IMR-90 (cell line): ENCODE measurements around the gene SH3GL2. TPM values are rescaled to one million over a fixed set of nuclear protein-coding genes. Genes with fewer than 3 reads are reported as not detected.

Source experiments
- ATAC-seq: fragments of 200-7000 bp; cut with Tn5 transposase; 2 replicates; pipeline ENCODE4 v1.9.1; 2020; ENCODE audit warnings: low read depth, mild to moderate bottlenecking, moderate library complexity
- BruUV-seq: library from RNA; stranded (reverse); fragments of 400-500 nt; replicated peaks from 2 replicates; lab custom pipeline; 2021; lab: Mats Ljungman, UMichigan
- CTCF ChIA-PET: fragments of 300-600 bp; formaldehyde crosslinking; extraction: SDS; loops from one replicate; lab custom pipeline; 2021; ENCODE audit warnings: antibody characterized with exemption; lab: Yijun Ruan, JAX
- POLR2A ChIA-PET: fragments of 300-600 bp; sonication (Branson Sonifier 250); formaldehyde crosslinking; loops from one replicate; lab custom pipeline; 2022; ENCODE audit warnings: antibody characterized with exemption; ENCODE audit not compliant: unreplicated experiment; lab: Charles Lee
- DNase-seq: peaks from one replicate; pipeline ENCODE4 v3.0.0; 2013
- H2AFZ ChIP-seq: replicated peaks from 2 replicates; pipeline ENCODE3; 2013; ENCODE audit warnings: low read length, mild to moderate bottlenecking; ENCODE audit not compliant: poor library complexity
- H2AK5ac ChIP-seq: 2 replicates; pipeline ENCODE4 v1.6.1; 2013; ENCODE audit warnings: low read depth, low read length, inconsistent platforms
- H2AK9ac ChIP-seq: replicated peaks from 2 replicates; pipeline ENCODE3; 2013; ENCODE audit warnings: mild to moderate bottlenecking, low read depth, low read length, moderate library complexity; ENCODE audit not compliant: poor library complexity
- H2BK120ac ChIP-seq: 2 replicates; pipeline ENCODE4 v1.6.1; 2013; ENCODE audit warnings: low read depth, low read length, inconsistent platforms
- H2BK15ac ChIP-seq: 3 replicates; pipeline ENCODE4 v1.6.1; 2013; ENCODE audit warnings: low read depth, low read length, inconsistent platforms
- H2BK20ac ChIP-seq: 2 replicates; pipeline ENCODE4 v1.6.1; 2013; ENCODE audit warnings: low read depth, mild to moderate bottlenecking, inconsistent platforms, low read length, moderate library complexity
- H2BK5ac ChIP-seq: 2 replicates; pipeline ENCODE4 v1.6.1; 2013; ENCODE audit warnings: mild to moderate bottlenecking, low read depth, low read length, inconsistent platforms; ENCODE audit not compliant: poor library complexity, severe bottlenecking
- H3K14ac ChIP-seq: replicated peaks from 2 replicates; pipeline ENCODE4 v1.6.1; 2013; ENCODE audit warnings: low read depth, low read length, inconsistent platforms
- H3K18ac ChIP-seq: 2 replicates; pipeline ENCODE4 v1.6.1; 2013; ENCODE audit warnings: low read depth, low read length, control low read depth
- H3K23ac ChIP-seq: 2 replicates; pipeline ENCODE4 v1.6.1; 2013; ENCODE audit warnings: low read depth, low read length, inconsistent platforms
- H3K27ac ChIP-seq: 2 replicates; pipeline ENCODE4 v1.5.1; 2013; ENCODE audit warnings: mild to moderate bottlenecking, control low read depth, low read length; ENCODE audit not compliant: insufficient read depth
- H3K27me3 ChIP-seq: 2 replicates; pipeline ENCODE4 v1.6.1; 2013; ENCODE audit warnings: low read length; ENCODE audit not compliant: control insufficient read depth, insufficient read depth
- H3K36me3 ChIP-seq: 2 replicates; pipeline ENCODE4 v1.6.1; 2013; ENCODE audit warnings: low read length, mixed read lengths; ENCODE audit not compliant: control insufficient read depth, insufficient read depth
- H3K4ac ChIP-seq: 2 replicates; pipeline ENCODE4 v1.6.1; 2013; ENCODE audit warnings: low read depth, low read length, inconsistent platforms
- H3K4me1 ChIP-seq: 2 replicates; pipeline ENCODE4 v1.6.1; 2013; ENCODE audit warnings: low read length, mixed read lengths; ENCODE audit not compliant: control insufficient read depth, insufficient read depth
- H3K4me2 ChIP-seq: 2 replicates; pipeline ENCODE4 v1.6.1; 2013; ENCODE audit warnings: low read depth, mild to moderate bottlenecking, control low read depth, low read length, moderate library complexity
- H3K4me3 ChIP-seq: 2 replicates; pipeline ENCODE4 v1.5.1; 2013; ENCODE audit warnings: low read depth, mild to moderate bottlenecking, control low read depth, low read length, moderate library complexity; ENCODE audit not compliant: insufficient read depth
- H3K56ac ChIP-seq: 2 replicates; pipeline ENCODE4 v1.6.1; 2013; ENCODE audit warnings: low read length, inconsistent platforms; ENCODE audit not compliant: insufficient read depth; ENCODE audit errors: extremely low read depth
- H3K79me1 ChIP-seq, 2 experiments: 2 replicates each; pipeline ENCODE4 v1.6.1; 2013; ENCODE audit warnings: low read length in 2 of 2, inconsistent platforms in 1 of 2, low read depth in 1 of 2
- H3K9ac ChIP-seq: 2 replicates; pipeline ENCODE4 v1.6.1; 2013; ENCODE audit warnings: low read depth, low read length, control low read depth
- H3K9me1 ChIP-seq: 2 replicates; pipeline ENCODE4 v1.6.1; 2013; ENCODE audit warnings: low read length, inconsistent platforms; ENCODE audit not compliant: insufficient read depth
- H3K9me3 ChIP-seq: 2 replicates; pipeline ENCODE4 v1.6.1; 2013; ENCODE audit warnings: low read length; ENCODE audit not compliant: control insufficient read depth, insufficient read depth
- H4K20me1 ChIP-seq: 2 replicates; pipeline ENCODE4 v1.6.1; 2013; ENCODE audit warnings: low read length, inconsistent platforms; ENCODE audit not compliant: insufficient read depth
- H4K5ac ChIP-seq: 2 replicates; pipeline ENCODE4 v1.6.1; 2013; ENCODE audit warnings: mild to moderate bottlenecking, low read depth, low read length, control low read depth
- H4K8ac ChIP-seq, 2 experiments: 2 replicates each; pipeline ENCODE4 v1.6.1; 2013; ENCODE audit warnings: low read depth in 2 of 2, low read length in 2 of 2, control low read depth in 1 of 2, inconsistent platforms in 1 of 2
- H4K91ac ChIP-seq: 2 replicates; pipeline ENCODE4 v1.6.1; 2013; ENCODE audit warnings: low read depth, low read length, inconsistent platforms; ENCODE audit not compliant: insufficient read depth
- BHLHE40 ChIP-seq: fragments of 150-350 bp; IDR thresholded peaks from 2 replicates; pipeline ENCODE4 v1.6.1; 2016; ENCODE audit warnings: mild to moderate bottlenecking, low read depth, low read length
- CEBPB ChIP-seq: IDR thresholded peaks from 2 replicates; pipeline ENCODE4 v1.6.1; 2012; ENCODE audit warnings: low read depth, low read length, improper control_type of control experiment
- CHD1 ChIP-seq: IDR thresholded peaks from 2 replicates; pipeline ENCODE4 v1.6.1; 2012; ENCODE audit warnings: low read depth, low read length, improper control_type of control experiment
- CTCF ChIP-seq: conservative IDR thresholded peaks from 2 replicates; pipeline ENCODE4 v1.5.1; 2012; ENCODE audit warnings: mild to moderate bottlenecking, low read depth, low read length, improper control_type of control experiment
- ELK1 ChIP-seq: fragments of 150-350 bp; IDR thresholded peaks from 2 replicates; pipeline ENCODE4 v1.6.1; 2016; ENCODE audit warnings: low read depth, mild to moderate bottlenecking, low read length, moderate library complexity, borderline replicate concordance
- FOS ChIP-seq: fragments of 150-350 bp; IDR thresholded peaks from 2 replicates; pipeline ENCODE4 v1.6.1; 2016; ENCODE audit warnings: low read depth, low read length
- MAFK ChIP-seq: IDR thresholded peaks from 2 replicates; pipeline ENCODE4 v1.6.1; 2012; ENCODE audit warnings: low read depth, low read length, improper control_type of control experiment
- MAZ ChIP-seq: IDR thresholded peaks from 2 replicates; pipeline ENCODE4 v1.6.1; 2012; ENCODE audit warnings: low read depth, mild to moderate bottlenecking, low read length, improper control_type of control experiment, moderate library complexity, borderline replicate concordance
- MXI1 ChIP-seq: IDR thresholded peaks from 2 replicates; pipeline ENCODE4 v1.6.1; 2012; ENCODE audit warnings: low read depth, mild to moderate bottlenecking, low read length, moderate library complexity, borderline replicate concordance
- NFE2L2 ChIP-seq: fragments of 150-350 bp; IDR thresholded peaks from 2 replicates; pipeline ENCODE4 v1.6.1; 2016; ENCODE audit warnings: low read depth, mild to moderate bottlenecking, low read length
- POLR2A ChIP-seq: IDR thresholded peaks from 2 replicates; pipeline ENCODE4 v1.6.1; 2012; ENCODE audit warnings: mild to moderate bottlenecking, low read depth, low read length
- RAD21 ChIP-seq: IDR thresholded peaks from 2 replicates; pipeline ENCODE4 v1.6.1; 2012; ENCODE audit warnings: low read length, improper control_type of control experiment
- RCOR1 ChIP-seq: IDR thresholded peaks from 2 replicates; pipeline ENCODE4 v1.6.1; 2012; ENCODE audit warnings: mild to moderate bottlenecking, low read length, improper control_type of control experiment; ENCODE audit not compliant: insufficient replicate concordance
- RFX5 ChIP-seq: IDR thresholded peaks from 2 replicates; pipeline ENCODE4 v1.8.0; 2012; ENCODE audit warnings: low read depth, mild to moderate bottlenecking, low read length, moderate library complexity
- SMC3 ChIP-seq: fragments of 150-350 bp; IDR thresholded peaks from 2 replicates; pipeline ENCODE4 v1.6.1; 2016; ENCODE audit warnings: low read depth, mild to moderate bottlenecking, antibody characterized with exemption, low read length, moderate library complexity
- USF2 ChIP-seq: fragments of 150-350 bp; IDR thresholded peaks from 2 replicates; pipeline ENCODE4 v1.6.1; 2017; ENCODE audit warnings: mild to moderate bottlenecking, antibody characterized with exemption, low read length, low read depth
- WGBS, 2 experiments: methylation state at CpG; one replicate each; pipeline versions ENCODE4 v1.1.5 to v1.1.7; 2013; ENCODE audit warnings: missing lambda C conversion rate in 2 of 2; ENCODE audit not compliant: insufficient read length in 1 of 2; ENCODE audit errors: extremely low coverage in 2 of 2; 5-methylcytosine and 5-hydroxymethylcytosine counted together
- dilution Hi-C: fragments of 300-500 bp; cut with HindIII; formaldehyde crosslinking; loops from one replicate; pipeline ENCODE4 v1.14.3; 2018; ENCODE audit warnings: low sequenced_read_pairs; ENCODE audit not compliant: unreplicated experiment
- in situ Hi-C: fragments of 300-500 bp; cut with MboI; formaldehyde crosslinking; loops from 3 replicates; pipeline ENCODE4 v1.14.3; 2019; ENCODE audit warnings: low sequenced_read_pairs, inconsistent platforms, mixed read lengths
- intact Hi-C: fragments of 100-400 bp; cut with micrococcal nuclease; formaldehyde crosslinking; loops from 2 replicates; pipeline ENCODE4 v1.10.0; 2022
- polyA plus RNA-seq, 3 experiments: library from polyadenylated mRNA; depleted of rRNA; stranded (reverse); fragments of >200 nt; gene quantifications; 2 replicates each; pipeline ENCODE4 v1.2.3, GENCODE V29; 2012; ENCODE audit warnings: low replicate concordance in 1 of 3
- total RNA-seq: library from RNA; depleted of rRNA; stranded (reverse); fragments of >200 nt; gene quantifications from 2 replicates; pipeline ENCODE4 v1.2.3, GENCODE V29; 2012

SH3GL2 gene
- total and polyA plus RNA-seq, 2 of the 4 experiments (the other 2 are of a cell fraction): under 0.01 to 0.05 TPM

GRCh38 chr9:17597977-17598376 is 19.1 kb downstream of the SH3GL2 start:
- no peak overlapping the region for H3K9ac ChIP-seq
- peaks cover 2% of the 10 kb centered on the region; the same call in 1 of the 2 replicates for H3K9me1 ChIP-seq
- ChIA-PET CTCF (no interaction called here), POLR2A (no interaction called here)
- no peaks in the 10 kb centered on the region for H3K9me3 ChIP-seq
- no peak overlapping the region for H3K4me2 ChIP-seq
- no peak overlapping the region for H2AK5ac ChIP-seq
- no peak overlapping the region for H2AFZ ChIP-seq
- WGBS, 2 experiments: 80% methylated on average over 1 of the region's 3 CpGs; no CpG with 5 or more reads in 1 of the 2 experiments
- peaks cover 8% of the 10 kb centered on the region for H3K27me3 ChIP-seq
- no peak overlapping the region for H4K91ac ChIP-seq
- peaks cover 3% of the 10 kb centered on the region; the same call in 1 of the 2 replicates for H3K4me1 ChIP-seq
- no peak overlapping the region for H3K56ac ChIP-seq
- intact Hi-C loops: no loop called here
- no peaks in the 10 kb centered on the region for H4K20me1 ChIP-seq
- BruUV-seq: no TSS peak
- H3K14ac ChIP-seq: no peak overlapping the region
- no peak overlapping the region for H3K23ac ChIP-seq
- no peak overlapping the region for H3K27ac ChIP-seq
- no peak overlapping the region for H4K5ac ChIP-seq
- TF ChIP-seq BHLHE40: no peak
- TF ChIP-seq CHD1: no peak
- TF ChIP-seq ELK1: no peak
- no peak for TF ChIP-seq MAZ
- TF ChIP-seq CTCF: no peak
- TF ChIP-seq MXI1: no peak
- no peak for TF ChIP-seq SMC3
- no peak for TF ChIP-seq RAD21
- TF ChIP-seq USF2: no peak
- no peak for TF ChIP-seq MAFK
- TF ChIP-seq RCOR1: no peak
- TF ChIP-seq POLR2A: no peak
- no peak for TF ChIP-seq NFE2L2
- no peak for TF ChIP-seq RFX5
- TF ChIP-seq FOS: no peak
- TF ChIP-seq CEBPB: no peak
- no peaks in the 10 kb centered on the region for H3K36me3 ChIP-seq
- H2BK20ac ChIP-seq: no peak overlapping the region
- H2BK5ac ChIP-seq: no peak overlapping the region
- no peaks in the 10 kb centered on the region; a peak in 1 of 4 replicates for H3K79me1 ChIP-seq
- dilution Hi-C loops: no loop called here
- DNase-seq (no peak), ATAC-seq (no peak)
- no peak overlapping the region for H3K4ac ChIP-seq
- in situ Hi-C loops: no loop called here
- H2BK120ac ChIP-seq: no peak overlapping the region
- no peak overlapping the region for H2AK9ac ChIP-seq
- no peak overlapping the region for H3K4me3 ChIP-seq
- H3K18ac ChIP-seq: no peak overlapping the region
- no peak overlapping the region for H4K8ac ChIP-seq
- H2BK15ac ChIP-seq: no peak overlapping the region
